ENCODE measurements around the gene USP49.
"Not testable (repeated sequence)": the region's sequence is repeated elsewhere in the genome, so short reads cannot be mapped to it uniquely, and the experiment has no call there.

Gene USP49

GRCh38 chr6:41895300-41896233, at the start of gene USP49:
Gene USP49, minus strand, starts transcription at chr6:41895375. Its CDS starts 88,392 bp downstream, at chr6:41806983.
- peak within 1 kb of the TSS; percentile 75 for H3K4me3 ChIP-seq (ENCODE audit: low read length)
- H3K27me3 ChIP-seq (ENCODE audit: insufficient read depth, low read length), result no peaks in the 10 kb centered on the region
- H2AFZ ChIP-seq (ENCODE audit: low read depth, low read length), result peak within 1 kb of the TSS; percentile 88
- H3K36me3 ChIP-seq (ENCODE audit: insufficient read depth, low read length), result peaks cover 4% of the 10 kb centered on the region
- peaks cover 32% of the 10 kb centered on the region for H3K4me1 ChIP-seq (ENCODE audit: insufficient read depth, low read length)
- no peaks in the 10 kb centered on the region for H3K9me3 ChIP-seq (ENCODE audit: low read length)

GRCh38 chr6:41943456-41943855, 48.3 kb upstream of the USP49 start:
- no peaks in the 10 kb centered on the region for H3K9me3 ChIP-seq (ENCODE audit: low read length)
- H3K36me3 ChIP-seq (ENCODE audit: insufficient read depth, low read length), result no peaks in the 10 kb centered on the region
- no peaks in the 10 kb centered on the region for H3K27me3 ChIP-seq (ENCODE audit: insufficient read depth, low read length)
- no peak overlapping the region for H2AFZ ChIP-seq (ENCODE audit: low read depth, low read length)
- peaks cover 25% of the 10 kb centered on the region for H3K4me1 ChIP-seq (ENCODE audit: insufficient read depth, low read length)
- H3K4me3 ChIP-seq (ENCODE audit: low read length), result no peak overlapping the region

- H3K4me1 ChIP-seq (ENCODE audit: insufficient read depth, low read length), result peaks cover 25% of the 10 kb centered on the region
- not testable (repeated sequence) for H3K9me3 ChIP-seq (ENCODE audit: low read length)
Observed at GRCh38 chr6:41942882-41943281, 47.7 kb upstream of the USP49 start.

GRCh38 chr6:41942067-41942851, 47.1 kb upstream of the USP49 start:
- peaks cover 25% of the 10 kb centered on the region for H3K4me1 ChIP-seq (ENCODE audit: insufficient read depth, low read length)

More at GRCh38 chr6:41942882-41943281, 47.7 kb upstream of the USP49 start:
- not testable (repeated sequence) for H3K27me3 ChIP-seq (ENCODE audit: insufficient read depth, low read length); H3K36me3 ChIP-seq (ENCODE audit: insufficient read depth, low read length); H3K4me3 ChIP-seq (ENCODE audit: low read length); H2AFZ ChIP-seq (ENCODE audit: low read depth, low read length)

GRCh38 chr6:41941280-41942066, 46.3 kb upstream of the USP49 start, which contains the start of gene CCND3:
Gene CCND3, minus strand, starts transcription at chr6:41941808. Its CDS starts 159 bp downstream, at chr6:41941649.
- H2AFZ ChIP-seq (ENCODE audit: low read depth, low read length), result peak within 1 kb of the TSS; percentile 53
- no peaks in the 10 kb centered on the region for H3K9me3 ChIP-seq (ENCODE audit: low read length)
- H3K4me3 ChIP-seq (ENCODE audit: low read length), result peak within 1 kb of the TSS; percentile 93
- peaks cover 25% of the 10 kb centered on the region for H3K4me1 ChIP-seq (ENCODE audit: insufficient read depth, low read length)
- H3K27me3 ChIP-seq (ENCODE audit: insufficient read depth, low read length), result no peaks in the 10 kb centered on the region
- peaks cover 4% of the 10 kb centered on the region for H3K36me3 ChIP-seq (ENCODE audit: insufficient read depth, low read length)

More at GRCh38 chr6:41942067-41942851, 47.1 kb upstream of the USP49 start:
- H3K4me3 ChIP-seq (ENCODE audit: low read length), result peak overlapping the region; percentile 93
- no peaks in the 10 kb centered on the region for H3K36me3 ChIP-seq (ENCODE audit: insufficient read depth, low read length)
- peak overlapping the region; percentile 53 for H2AFZ ChIP-seq (ENCODE audit: low read depth, low read length)
- no peaks in the 10 kb centered on the region for H3K9me3 ChIP-seq (ENCODE audit: low read length)
- H3K27me3 ChIP-seq (ENCODE audit: insufficient read depth, low read length), result no peaks in the 10 kb centered on the region

GRCh38 chr6:41940759-41941279, 45.6 kb upstream of the USP49 start:
- H3K36me3 ChIP-seq (ENCODE audit: insufficient read depth, low read length), result peaks cover 5% of the 10 kb centered on the region
- peaks cover 29% of the 10 kb centered on the region for H3K4me1 ChIP-seq (ENCODE audit: insufficient read depth, low read length)
- H3K9me3 ChIP-seq (ENCODE audit: low read length), result no peaks in the 10 kb centered on the region
- H3K4me3 ChIP-seq (ENCODE audit: low read length), result peak overlapping the region; percentile 93
- H3K27me3 ChIP-seq (ENCODE audit: insufficient read depth, low read length), result no peaks in the 10 kb centered on the region
- H2AFZ ChIP-seq (ENCODE audit: low read depth, low read length), result peak overlapping the region; percentile 53

GRCh38 chr6:41939848-41940758, 44.9 kb upstream of the USP49 start:
- H3K27me3 ChIP-seq (ENCODE audit: insufficient read depth, low read length), result no peaks in the 10 kb centered on the region
- peak overlapping the region; percentile 53 for H2AFZ ChIP-seq (ENCODE audit: low read depth, low read length)
- H3K4me3 ChIP-seq (ENCODE audit: low read length), result peak overlapping the region; percentile 93
- no peaks in the 10 kb centered on the region for H3K9me3 ChIP-seq (ENCODE audit: low read length)
- peaks cover 5% of the 10 kb centered on the region for H3K36me3 ChIP-seq (ENCODE audit: insufficient read depth, low read length)
- H3K4me1 ChIP-seq (ENCODE audit: insufficient read depth, low read length), result peaks cover 33% of the 10 kb centered on the region

GRCh38 chr6:41939176-41939847, 44.1 kb upstream of the USP49 start:
- Histone ChIP-seq H3K4me1 (ENCODE audit: insufficient read depth, low read length) (peaks cover 38% of the 10 kb centered on the region), H3K27me3 (ENCODE audit: insufficient read depth, low read length) (no peaks in the 10 kb centered on the region), H3K9me3 (ENCODE audit: low read length) (no peaks in the 10 kb centered on the region), H2AFZ (ENCODE audit: low read depth, low read length) (no peak overlapping the region), H3K4me3 (ENCODE audit: low read length) (no peak overlapping the region), H3K36me3 (ENCODE audit: insufficient read depth, low read length) (peaks cover 9% of the 10 kb centered on the region)

GRCh38 chr6:41938590-41939175, 43.5 kb upstream of the USP49 start:
- Histone ChIP-seq H3K9me3 (ENCODE audit: low read length) (no peaks in the 10 kb centered on the region), H3K27me3 (ENCODE audit: insufficient read depth, low read length) (no peaks in the 10 kb centered on the region), H2AFZ (ENCODE audit: low read depth, low read length) (no peak overlapping the region), H3K4me3 (ENCODE audit: low read length) (no peak overlapping the region), H3K36me3 (ENCODE audit: insufficient read depth, low read length) (peaks cover 15% of the 10 kb centered on the region), H3K4me1 (ENCODE audit: insufficient read depth, low read length) (peaks cover 38% of the 10 kb centered on the region)

GRCh38 chr6:41937861-41938574, 42.8 kb upstream of the USP49 start:
- Histone ChIP-seq H2AFZ (ENCODE audit: low read depth, low read length) (no peak overlapping the region), H3K4me3 (ENCODE audit: low read length) (no peak overlapping the region), H3K4me1 (ENCODE audit: insufficient read depth, low read length) (peaks cover 38% of the 10 kb centered on the region), H3K27me3 (ENCODE audit: insufficient read depth, low read length) (no peaks in the 10 kb centered on the region), H3K9me3 (ENCODE audit: low read length) (no peaks in the 10 kb centered on the region), H3K36me3 (ENCODE audit: insufficient read depth, low read length) (peaks cover 20% of the 10 kb centered on the region)

All from neuron (in vitro differentiated cells).